HepG2 (cell line): Measurements from ENCODE around the gene PGM3. TPM values are rescaled to one million over a fixed set of nuclear protein-coding genes. Genes with fewer than 3 reads are reported as not detected.

Experiments
- CBX2 ChIP-seq, 2 experiments: fragments of 200-600 bp in 1 of 2; sonication (generic); formaldehyde crosslinking in 1 of 2; IDR thresholded peaks; 2 replicates each; pipeline versions ENCODE4 v1.7.0 to v1.8.1; 2018 to 2022; ENCODE audit warnings: low read depth in 2 of 2, low read length in 1 of 2, mild to moderate bottlenecking in 1 of 2, missing genetic modification reagents in 1 of 2
- DR1 ChIP-seq: sonication (generic); formaldehyde crosslinking; IDR thresholded peaks from 2 replicates; pipeline ENCODE4 v1.8.0; 2021; ENCODE audit warnings: mild to moderate bottlenecking, missing genetic modification reagents, inconsistent platforms
- HMG20A ChIP-seq: IDR thresholded peaks from 2 replicates; pipeline ENCODE4 v1.6.1; 2016; ENCODE audit warnings: borderline replicate concordance
- HOXA3 ChIP-seq: sonication (generic); formaldehyde crosslinking; IDR thresholded peaks from 2 replicates; pipeline ENCODE4 v1.5.0; 2020; ENCODE audit warnings: missing genetic modification reagents
- MIER3 ChIP-seq: IDR thresholded peaks from 2 replicates; pipeline ENCODE4 v1.6.1; 2016; ENCODE audit warnings: missing compliant biosample characterization, borderline replicate concordance
- NFE2L1 ChIP-seq: sonication (generic); formaldehyde crosslinking; IDR thresholded peaks from 2 replicates; pipeline ENCODE4 v1.4.0; 2020; ENCODE audit warnings: missing genetic modification reagents, mild to moderate bottlenecking, borderline replicate concordance
- NR2F1 ChIP-seq, 2 experiments: fragments of 450-650 bp in 1 of 2; formaldehyde crosslinking in 1 of 2; IDR thresholded peaks; 2 replicates each; pipeline versions ENCODE4 v1.5.0 to v1.6.1; 2016 to 2020; ENCODE audit warnings: mild to moderate bottlenecking in 1 of 2, missing compliant biosample characterization in 1 of 2, missing genetic modification reagents in 1 of 2, moderate library complexity in 1 of 2
- NR3C1 ChIP-seq: sonication (generic); formaldehyde crosslinking; IDR thresholded peaks from 2 replicates; pipeline ENCODE4 v1.4.0; 2020; ENCODE audit warnings: missing genetic modification reagents
- PPARG ChIP-seq: conservative IDR thresholded peaks from 2 replicates; pipeline ENCODE4 v1.6.1; 2016; ENCODE audit warnings: missing biosample characterization, missing genetic modification reagents
- SMC3 ChIP-seq: IDR thresholded peaks from 2 replicates; pipeline ENCODE4 v1.6.1; 2011; ENCODE audit warnings: low read length, improper control_type of control experiment
- STAT5B ChIP-seq: sonication (generic); formaldehyde crosslinking; IDR thresholded peaks from 2 replicates; pipeline ENCODE4 v1.4.0; 2020; ENCODE audit warnings: missing genetic modification reagents
- TMF1 ChIP-seq: sonication (generic); formaldehyde crosslinking; IDR thresholded peaks from 2 replicates; pipeline ENCODE4 v1.8.1; 2022; ENCODE audit warnings: low read depth, missing genetic modification reagents
- XRCC5 ChIP-seq: fragments of 200-400 bp; formaldehyde crosslinking; optimal IDR thresholded peaks from 2 replicates; pipeline ENCODE3; 2017; ENCODE audit warnings: mild to moderate bottlenecking, low read length
- ZC3H13 ChIP-seq: sonication (generic); formaldehyde crosslinking; IDR thresholded peaks from 2 replicates; pipeline ENCODE4 v1.8.1; 2023; ENCODE audit warnings: mild to moderate bottlenecking, missing genetic modification reagents, moderate library complexity
- ZFP36 ChIP-seq: fragments of 150-350 bp; IDR thresholded peaks from 2 replicates; pipeline ENCODE4 v1.6.1; 2018; ENCODE audit warnings: borderline replicate concordance, low read length, low read depth; ENCODE audit not compliant: partially characterized antibody
- ZNF460 ChIP-seq: sonication (generic); formaldehyde crosslinking; IDR thresholded peaks from 2 replicates; pipeline ENCODE4 v1.5.1; 2020; ENCODE audit warnings: missing genetic modification reagents, mild to moderate bottlenecking, borderline replicate concordance
- ZNF687 ChIP-seq: sonication (generic); formaldehyde crosslinking; IDR thresholded peaks from 2 replicates; pipeline ENCODE4 v1.5.1; 2020; ENCODE audit warnings: mild to moderate bottlenecking, missing genetic modification reagents, moderate library complexity
- ZNF75D ChIP-seq: sonication (generic); formaldehyde crosslinking; IDR thresholded peaks from 2 replicates; pipeline ENCODE4 v1.8.1; 2023; ENCODE audit warnings: missing genetic modification reagents, mild to moderate bottlenecking, borderline replicate concordance
- ZNF788 ChIP-seq: sonication (generic); formaldehyde crosslinking; IDR thresholded peaks from 2 replicates; pipeline ENCODE4 v1.5.0; 2020; ENCODE audit warnings: mild to moderate bottlenecking, missing genetic modification reagents, borderline replicate concordance
- polyA plus RNA-seq, 8 experiments: library from polyadenylated mRNA; depleted of rRNA in 3 of 8; stranded (reverse) in 7 of 8; unstranded in 1 of 8; fragments of >200 nt; fragmentation: Illumina TruSeq in 4 of 8; extraction: Trizol in 4 of 8; gene quantifications; 2 replicates each; pipeline versions ENCODE4 v1.2.1 to v1.2.3, GENCODE V29; 2011 to 2016; ENCODE audit warnings: low read depth in 4 of 8, missing spikeins in 1 of 8, mixed read lengths in 1 of 8; ENCODE audit not compliant: insufficient read depth in 1 of 8
- total RNA-seq, 5 experiments: library from RNA; depleted of rRNA; stranded (reverse); fragments of >200 nt; fragmentation: Illumina TruSeq; extraction: Trizol; gene quantifications; 2 replicates each; pipeline ENCODE4 v1.2.3, GENCODE V29; 2016; ENCODE audit warnings: low read depth in 1 of 5
- TF ChIP-seq, protein P1 (sequence below): sonication (generic); formaldehyde crosslinking; IDR thresholded peaks from 2 replicates; pipeline ENCODE4 v1.5.0; 2020; ENCODE audit warnings: mild to moderate bottlenecking, missing genetic modification reagents, borderline replicate concordance
- TF ChIP-seq, protein P2 (sequence below): IDR thresholded peaks from 2 replicates; pipeline ENCODE4 v1.6.1; 2016

The PGM3 gene
- total and polyA plus RNA-seq, 2 of the 13 experiments (the other 11 are each of a cell fraction or from before 2014, with no cell fraction given) = 72.5 to 163 TPM

- TF ChIP-seq, protein P1, sequence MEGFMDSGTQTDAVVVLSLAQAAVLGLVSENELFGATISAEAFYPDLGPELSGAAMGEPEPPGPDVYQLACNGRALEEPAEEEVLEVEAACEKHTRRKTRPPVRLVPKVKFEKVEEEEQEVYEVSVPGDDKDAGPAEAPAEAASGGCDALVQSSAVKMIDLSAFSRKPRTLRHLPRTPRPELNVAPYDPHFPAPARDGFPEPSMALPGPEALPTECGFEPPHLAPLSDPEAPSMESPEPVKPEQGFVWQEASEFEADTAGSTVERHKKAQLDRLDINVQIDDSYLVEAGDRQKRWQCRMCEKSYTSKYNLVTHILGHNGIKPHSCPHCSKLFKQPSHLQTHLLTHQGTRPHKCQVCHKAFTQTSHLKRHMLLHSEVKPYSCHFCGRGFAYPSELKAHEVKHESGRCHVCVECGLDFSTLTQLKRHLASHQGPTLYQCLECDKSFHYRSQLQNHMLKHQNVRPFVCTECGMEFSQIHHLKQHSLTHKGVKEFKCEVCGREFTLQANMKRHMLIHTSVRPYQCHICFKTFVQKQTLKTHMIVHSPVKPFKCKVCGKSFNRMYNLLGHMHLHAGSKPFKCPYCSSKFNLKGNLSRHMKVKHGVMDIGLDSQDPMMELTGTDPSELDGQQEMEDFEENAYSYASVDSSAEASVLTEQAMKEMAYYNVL (CRISPR knock-in tag) = peak; percentile 71; the same call in 1 of the 2 replicates
- TF ChIP-seq ZNF687 (CRISPR knock-in tag) = peak; percentile 78
- no peak for TF ChIP-seq HMG20A (CRISPR knock-in tag)
- TF ChIP-seq TMF1 (CRISPR knock-in tag) = no peak
- TF ChIP-seq, protein P2, sequence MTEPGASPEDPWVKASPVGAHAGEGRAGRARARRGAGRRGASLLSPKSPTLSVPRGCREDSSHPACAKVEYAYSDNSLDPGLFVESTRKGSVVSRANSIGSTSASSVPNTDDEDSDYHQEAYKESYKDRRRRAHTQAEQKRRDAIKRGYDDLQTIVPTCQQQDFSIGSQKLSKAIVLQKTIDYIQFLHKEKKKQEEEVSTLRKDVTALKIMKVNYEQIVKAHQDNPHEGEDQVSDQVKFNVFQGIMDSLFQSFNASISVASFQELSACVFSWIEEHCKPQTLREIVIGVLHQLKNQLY (CRISPR knock-in tag) = no peak; the same call in 1 of the 2 replicates
- no peak; the same call in 1 of the 2 replicates for TF ChIP-seq ZNF460 (CRISPR knock-in tag)
- no peak for TF ChIP-seq NR2F1 (CRISPR knock-in tag; IDR thresholded peaks at IDR 0.05)
- TF ChIP-seq SMC3 = no peak
- peak; percentile 50; the same call in 1 of the 2 replicates for TF ChIP-seq NFE2L1 (CRISPR knock-in tag)
- TF ChIP-seq STAT5B (CRISPR knock-in tag) = no peak
- TF ChIP-seq XRCC5 = no peak
- no peak for TF ChIP-seq ZNF75D (CRISPR knock-in tag)
- no peak for TF ChIP-seq CBX2 (IDR thresholded peaks at IDR 0.05; ENCODE audit: low read depth, low read length)
- no peak for TF ChIP-seq CBX2 (CRISPR knock-in tag; IDR thresholded peaks at IDR 0.05; ENCODE audit: low read depth)
- TF ChIP-seq DR1 (CRISPR knock-in tag) = peak; percentile 85
- peak; percentile 60; the same call in 1 of the 2 replicates for TF ChIP-seq ZC3H13
- TF ChIP-seq HOXA3 (CRISPR knock-in tag) = peak; percentile 57; the same call in 1 of the 2 replicates
- no peak for TF ChIP-seq NR3C1 (CRISPR knock-in tag)
- peak; percentile 23; the same call in 1 of the 2 replicates for TF ChIP-seq PPARG (CRISPR knock-in tag)
- no peak; the same call in 1 of the 2 replicates for TF ChIP-seq MIER3 (CRISPR knock-in tag)
- peak; percentile 69 for TF ChIP-seq ZNF788
- no peak for TF ChIP-seq ZFP36
Measured at GRCh38 chr6:83192871-83193746, at the start of gene PGM3, which contains the start of gene RWDD2A (continued).
